GM12873 (cell line): Measurements from ENCODE around the gene IGFBP4.

Experiments used
- TF ChIP-seq, protein P1 (sequence below): IDR thresholded peaks from 2 replicates; pipeline ENCODE4 v1.5.1; 2012; ENCODE audit warnings: low read depth, mild to moderate bottlenecking, moderate library complexity, low read length, control low read depth; ENCODE audit not compliant: insufficient read depth; ENCODE audit errors: missing control alignments

IGFBP4 gene

DNA sequence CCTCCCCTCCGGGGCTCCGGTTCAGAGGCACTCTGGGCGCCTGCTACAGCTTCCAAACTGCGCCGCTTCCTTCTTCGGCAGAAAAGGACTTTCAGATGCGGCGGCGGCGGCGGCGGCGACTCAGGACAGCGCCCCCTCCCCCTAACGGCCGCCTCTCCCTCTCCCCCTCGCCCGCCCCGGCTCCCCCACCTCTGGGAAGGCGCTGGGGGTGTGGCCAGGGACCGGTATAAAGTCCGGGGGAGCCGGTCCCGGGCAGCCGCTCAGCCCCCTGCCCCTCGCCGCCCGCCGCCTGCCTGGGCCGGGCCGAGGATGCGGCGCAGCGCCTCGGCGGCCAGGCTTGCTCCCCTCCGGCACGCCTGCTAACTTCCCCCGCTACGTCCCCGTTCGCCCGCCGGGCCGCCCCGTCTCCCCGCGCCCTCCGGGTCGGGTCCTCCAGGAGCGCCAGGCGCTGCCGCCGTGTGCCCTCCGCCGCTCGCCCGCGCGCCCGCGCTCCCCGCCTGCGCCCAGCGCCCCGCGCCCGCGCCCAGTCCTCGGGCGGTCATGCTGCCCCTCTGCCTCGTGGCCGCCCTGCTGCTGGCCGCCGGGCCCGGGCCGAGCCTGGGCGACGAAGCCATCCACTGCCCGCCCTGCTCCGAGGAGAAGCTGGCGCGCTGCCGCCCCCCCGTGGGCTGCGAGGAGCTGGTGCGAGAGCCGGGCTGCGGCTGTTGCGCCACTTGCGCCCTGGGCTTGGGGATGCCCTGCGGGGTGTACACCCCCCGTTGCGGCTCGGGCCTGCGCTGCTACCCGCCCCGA, at the start of gene IGFBP4:
IGFBP4 (plus strand) TSS at position 255 of the 792 bp plus-strand sequence; CDS start at position 541, 286 bp downstream.
- TF ChIP-seq, protein P1, sequence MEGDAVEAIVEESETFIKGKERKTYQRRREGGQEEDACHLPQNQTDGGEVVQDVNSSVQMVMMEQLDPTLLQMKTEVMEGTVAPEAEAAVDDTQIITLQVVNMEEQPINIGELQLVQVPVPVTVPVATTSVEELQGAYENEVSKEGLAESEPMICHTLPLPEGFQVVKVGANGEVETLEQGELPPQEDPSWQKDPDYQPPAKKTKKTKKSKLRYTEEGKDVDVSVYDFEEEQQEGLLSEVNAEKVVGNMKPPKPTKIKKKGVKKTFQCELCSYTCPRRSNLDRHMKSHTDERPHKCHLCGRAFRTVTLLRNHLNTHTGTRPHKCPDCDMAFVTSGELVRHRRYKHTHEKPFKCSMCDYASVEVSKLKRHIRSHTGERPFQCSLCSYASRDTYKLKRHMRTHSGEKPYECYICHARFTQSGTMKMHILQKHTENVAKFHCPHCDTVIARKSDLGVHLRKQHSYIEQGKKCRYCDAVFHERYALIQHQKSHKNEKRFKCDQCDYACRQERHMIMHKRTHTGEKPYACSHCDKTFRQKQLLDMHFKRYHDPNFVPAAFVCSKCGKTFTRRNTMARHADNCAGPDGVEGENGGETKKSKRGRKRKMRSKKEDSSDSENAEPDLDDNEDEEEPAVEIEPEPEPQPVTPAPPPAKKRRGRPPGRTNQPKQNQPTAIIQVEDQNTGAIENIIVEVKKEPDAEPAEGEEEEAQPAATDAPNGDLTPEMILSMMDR: peak; percentile 67

DNA sequence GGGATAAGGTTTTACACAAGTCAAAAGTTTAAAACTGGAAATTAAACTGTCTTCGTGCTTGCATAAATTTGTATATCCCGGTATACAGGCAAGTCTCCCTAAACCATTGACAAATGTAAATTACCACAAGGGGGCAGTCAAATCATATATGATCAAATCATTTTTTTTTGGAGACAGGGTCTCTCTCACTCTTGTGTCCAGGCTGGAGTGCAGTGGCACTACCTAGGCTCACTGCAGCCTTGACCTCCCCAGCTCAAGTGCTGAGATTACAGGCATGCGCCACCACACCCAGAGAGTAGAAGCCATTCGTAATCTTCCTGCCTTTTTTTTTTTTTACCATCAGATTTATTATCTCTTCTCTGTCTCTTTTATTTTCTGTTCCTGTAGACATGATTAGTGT, 44.1 kb upstream of the IGFBP4 start:
- TF ChIP-seq, protein P1: peak; percentile 51

DNA sequence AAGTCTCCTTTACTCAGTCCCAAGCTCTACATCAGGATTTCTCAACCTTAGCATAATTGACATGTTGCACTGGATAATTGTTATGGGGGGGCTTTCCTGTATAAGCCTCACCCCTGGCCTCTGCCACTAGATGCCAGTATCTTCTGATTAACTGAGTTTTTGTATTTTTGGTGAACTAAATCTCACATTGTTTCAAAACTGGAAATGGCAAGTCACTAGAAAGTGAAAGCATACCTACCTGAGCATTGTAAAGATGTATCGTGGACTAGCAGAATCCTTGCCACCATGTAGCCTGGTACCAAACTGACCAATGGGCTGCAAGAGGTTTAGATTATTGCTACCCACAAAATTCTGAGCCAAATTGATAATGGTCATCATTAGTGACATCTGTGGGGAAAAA, 40.6 kb upstream of the IGFBP4 start:
- TF ChIP-seq, protein P1: no peak

DNA sequence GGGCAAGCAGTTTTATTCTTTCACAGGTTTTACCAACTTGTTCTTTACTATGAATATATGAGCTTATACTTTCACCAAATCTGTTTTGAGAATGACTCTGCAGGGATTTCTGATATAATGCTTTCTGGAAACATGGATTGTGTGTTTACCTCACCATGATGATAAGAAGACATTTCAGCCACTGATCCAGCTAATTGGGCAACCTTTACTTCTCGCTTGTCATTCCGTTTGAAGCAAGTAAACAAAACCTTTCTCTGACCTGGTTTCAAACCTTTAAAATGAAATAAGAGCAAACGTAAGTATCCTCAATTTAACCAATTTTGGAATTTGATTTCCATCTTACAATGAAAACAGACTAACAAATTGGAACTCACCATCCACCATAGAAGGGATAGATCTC, 39.2 kb upstream of the IGFBP4 start:
- TF ChIP-seq, protein P1: no peak

DNA sequence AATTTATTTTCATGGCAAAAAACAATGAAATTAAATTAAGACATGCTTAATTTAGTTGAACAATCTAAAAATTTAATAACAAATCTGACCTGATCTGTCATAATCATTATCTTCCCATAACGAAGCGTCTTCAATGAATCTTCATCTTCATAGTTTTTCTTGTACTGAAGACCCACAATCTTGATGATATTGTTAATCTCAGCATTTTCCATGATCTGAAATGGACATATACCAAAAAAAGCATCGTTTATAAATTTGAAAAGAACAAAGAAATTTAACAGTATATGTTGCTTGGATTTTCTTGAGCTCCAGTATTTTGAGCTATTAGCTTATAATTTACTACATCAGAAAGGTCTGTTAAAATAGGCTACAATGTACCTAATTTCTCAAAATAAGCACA, 35.8 kb upstream of the IGFBP4 start:
- TF ChIP-seq, protein P1: no peak

DNA sequence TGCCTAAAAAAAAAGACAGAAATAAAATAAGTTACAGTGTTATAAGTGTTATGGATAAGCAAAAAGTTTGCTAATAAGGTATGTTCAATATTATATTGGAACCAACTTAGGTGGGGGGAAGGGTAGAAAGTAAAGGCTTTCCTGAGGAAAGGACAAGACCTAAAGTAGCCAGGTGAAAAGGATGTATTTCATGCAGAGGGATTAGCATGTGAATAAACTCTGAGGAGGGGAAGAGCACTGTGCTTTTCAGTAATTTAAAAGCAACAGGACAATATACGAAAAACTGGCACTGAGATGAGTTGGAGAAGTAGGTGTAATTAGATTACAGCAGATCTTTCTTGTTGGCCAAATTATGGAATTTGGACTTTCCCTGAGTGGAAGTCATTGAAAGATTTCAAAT, 33.2 kb upstream of the IGFBP4 start:
- TF ChIP-seq, protein P1: no peak

DNA sequence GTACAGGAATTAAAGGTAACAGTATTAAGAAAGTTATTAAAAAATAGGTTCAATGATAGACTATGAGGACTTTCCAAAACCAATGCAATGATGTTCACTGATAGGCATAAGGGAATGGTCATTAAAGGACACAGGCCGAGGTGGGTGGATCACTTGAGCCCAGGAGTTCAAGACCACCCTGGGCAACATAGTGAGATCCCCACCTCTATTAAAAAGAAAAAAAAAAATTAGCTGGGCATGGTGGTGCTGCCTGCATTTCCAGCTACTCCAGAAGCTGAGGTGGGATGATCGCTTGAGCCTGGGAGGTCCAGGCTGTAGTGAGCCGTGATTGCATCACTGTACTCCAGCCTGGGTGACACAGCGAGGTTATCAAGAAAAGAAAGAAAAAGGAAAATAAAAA, 31.4 kb upstream of the IGFBP4 start:
- TF ChIP-seq, protein P1: no peak
